GM18507 (cell line): Measurements from ENCODE around the gene EIF4G2.
A peak's percentile ranks its signal among the peaks of the same experiment; 100 is the strongest.

Source experiments
- DNase-seq: peaks from one replicate; pipeline ENCODE4 v3.0.0; 2011; ENCODE audit warnings: low read depth; ENCODE audit not compliant: insufficient read length; ENCODE audit errors: extremely low spot score
- FAIRE-seq: peaks from 2 replicates; lab custom pipeline; 2011; peaks lifted over from hg19 to GRCh38; lab: Jason Lieb, UNC

The EIF4G2 gene

DNA sequence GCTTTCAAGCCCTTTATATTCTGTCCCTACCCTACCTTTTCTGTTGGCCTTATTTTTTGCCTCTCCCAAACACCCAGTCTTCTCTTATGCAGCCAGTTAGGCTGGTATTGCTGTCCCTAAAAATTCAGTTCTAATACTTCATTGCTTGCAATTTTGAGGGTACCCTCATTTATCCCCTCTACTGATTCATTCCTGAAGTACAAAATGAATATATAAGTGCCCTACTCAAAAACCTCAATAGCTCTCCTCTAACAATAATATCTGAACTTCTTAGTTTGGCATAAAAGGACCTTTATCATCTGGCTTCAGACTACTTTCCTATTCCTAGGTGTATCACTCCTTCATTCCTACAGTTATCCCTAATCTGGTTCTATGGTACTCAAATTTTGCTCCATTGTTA, 5.2 kb upstream of the EIF4G2 start:
- DNase-seq (no peak), FAIRE-seq (no peak)

GRCh38 chr11:10809373-10810160, 841 bp upstream of the EIF4G2 start:
- DNase-seq (no peak), FAIRE-seq (peak; percentile 39)

- DNase-seq (no peak), FAIRE-seq (no peak)
These were observed 532 bp downstream of the EIF4G2 start for GRCh38 chr11:10808235-10808552.

GRCh38 chr11:10807493-10808234, 1.1 kb downstream of the EIF4G2 start:
- no peak for DNase-seq
- no peak for FAIRE-seq

DNA sequence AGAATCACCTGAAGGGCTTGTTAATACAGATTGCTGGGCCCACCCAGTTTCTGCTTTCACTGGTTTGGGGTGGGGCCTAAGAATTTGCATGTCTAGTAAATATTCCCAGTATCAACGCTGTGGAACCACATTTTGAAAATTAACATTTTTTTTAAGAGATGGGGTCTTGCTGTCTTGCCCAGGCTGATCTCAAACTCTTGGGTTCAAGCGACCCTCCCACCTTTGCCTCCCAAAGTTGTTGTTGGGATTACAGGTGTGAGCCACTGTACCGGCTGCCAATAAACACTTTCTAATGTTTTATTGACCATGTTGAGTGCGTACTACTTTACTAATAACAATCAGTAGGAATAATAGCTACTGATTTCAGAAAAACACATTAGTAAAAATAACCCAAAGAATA, 2.5 kb downstream of the EIF4G2 start:
- no peak for FAIRE-seq
- DNase-seq: no peak

- no peak for FAIRE-seq
- no peak for DNase-seq
These were observed 3.0 kb downstream of the EIF4G2 start for GRCh38 chr11:10805741-10806140.

GRCh38 chr11:10803676-10804075, 5.0 kb downstream of the EIF4G2 start:
- no peak for DNase-seq
- no peak for FAIRE-seq

- DNase-seq (no peak), FAIRE-seq (no peak)
These were observed 8.4 kb downstream of the EIF4G2 start for GRCh38 chr11:10800292-10800691.

- DNase-seq (no peak), FAIRE-seq (no peak)
These were observed 10.3 kb downstream of the EIF4G2 start for GRCh38 chr11:10798330-10798928.

DNA sequence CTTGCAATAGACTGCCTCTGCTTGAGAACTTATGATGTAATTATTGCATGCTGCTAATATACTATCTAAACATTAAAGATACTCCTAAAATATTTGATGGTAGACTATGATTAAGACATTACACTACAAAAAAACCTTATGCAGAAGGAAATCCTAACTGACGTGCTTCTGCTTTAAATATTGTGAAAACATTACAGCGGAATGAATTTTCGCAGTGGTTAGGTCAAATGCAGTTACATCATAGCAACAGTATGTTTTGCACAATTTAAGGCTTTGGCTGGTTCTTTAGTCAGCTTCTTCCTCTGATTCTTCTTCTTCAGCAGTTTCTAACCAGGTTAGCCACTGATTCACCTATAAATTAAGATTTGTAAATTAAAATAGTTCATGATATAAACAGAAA, 11.2 kb downstream of the EIF4G2 start:
- no peak for DNase-seq
- FAIRE-seq: no peak

DNA sequence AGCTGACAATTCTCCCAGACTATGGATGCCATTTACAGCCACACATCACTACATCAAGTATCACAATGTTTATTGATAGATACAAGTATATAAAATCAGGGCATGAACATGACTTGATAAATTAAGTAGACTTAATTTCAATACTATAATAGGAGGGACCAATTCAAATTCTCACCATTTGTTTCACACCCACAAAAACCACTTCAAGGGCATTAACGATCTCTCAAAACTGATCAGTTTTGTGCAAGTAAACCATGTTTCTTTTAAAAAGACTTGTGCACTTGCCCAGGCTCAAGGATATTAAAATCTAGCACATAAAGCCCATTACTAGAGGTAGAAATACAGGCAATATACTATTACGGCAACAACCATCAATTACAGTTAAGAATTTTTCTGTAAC, 11.7 kb downstream of the EIF4G2 start:
- FAIRE-seq (no peak), DNase-seq (no peak)

DNA sequence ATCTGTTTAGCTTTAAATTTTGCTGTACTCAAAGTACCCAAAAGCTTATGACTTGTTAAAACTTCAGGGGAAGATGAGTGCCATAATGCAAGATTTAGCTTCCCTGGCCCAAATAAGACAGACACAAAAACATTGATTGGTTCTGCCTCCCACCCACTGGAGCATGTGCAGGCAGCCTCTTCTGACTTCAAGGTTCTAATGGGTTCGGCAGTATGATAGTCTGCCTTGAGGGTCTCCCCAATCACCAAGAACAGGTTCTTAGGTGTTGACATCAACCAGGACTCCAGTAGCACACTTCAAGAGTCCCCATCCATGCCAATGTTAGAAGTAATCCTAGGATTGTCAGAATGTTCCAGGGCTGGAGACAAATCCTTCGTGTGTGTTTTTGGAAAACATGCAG, 12.5 kb downstream of the EIF4G2 start:
- no peak for FAIRE-seq
- DNase-seq: no peak

DNA sequence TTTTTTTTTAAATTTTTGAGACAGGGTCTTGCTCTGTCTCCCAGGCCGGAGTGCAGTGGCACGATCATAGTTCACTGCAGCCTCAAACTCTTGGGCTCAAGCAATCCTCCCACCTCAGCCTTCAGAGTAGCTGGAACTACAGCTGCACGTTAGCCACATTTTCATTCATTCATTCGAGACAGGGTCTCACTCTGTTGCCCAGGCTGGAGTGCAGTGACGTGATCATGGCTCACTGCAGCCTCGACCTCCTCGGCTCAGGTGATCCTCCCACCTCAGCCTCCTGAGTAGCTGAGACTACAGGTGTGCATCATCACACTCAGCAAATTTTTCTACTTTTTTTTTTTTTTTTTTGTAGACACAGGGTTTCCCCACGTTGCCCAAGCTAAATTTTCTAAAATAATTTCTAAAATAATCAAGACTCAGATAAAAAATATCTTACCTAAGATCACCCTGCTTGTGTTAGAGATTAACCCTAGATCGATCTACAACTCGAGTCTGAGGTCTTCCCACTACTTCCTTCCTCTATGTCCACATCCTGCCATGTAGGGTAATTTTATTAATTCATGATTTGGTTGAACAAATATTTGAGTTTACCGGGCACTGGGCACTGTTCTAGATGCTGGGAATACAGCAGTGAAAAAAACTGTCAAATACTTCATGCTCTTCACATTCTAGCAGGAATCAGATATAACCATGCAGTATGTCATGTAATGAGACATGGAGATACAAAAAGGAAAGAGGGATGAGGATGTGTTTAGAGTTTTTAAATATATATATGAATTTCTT, 15.1 kb downstream of the EIF4G2 start:
- FAIRE-seq: no peak
- no peak for DNase-seq

- peak; percentile 72 for DNase-seq
These were observed 16.2 kb downstream of the EIF4G2 start for GRCh38 chr11:10792385-10793068.

GRCh38 chr11:10786451-10786850, 22.3 kb downstream of the EIF4G2 start:
- DNase-seq: no peak
- FAIRE-seq: no peak

More at GRCh38 chr11:10792385-10793068, 16.2 kb downstream of the EIF4G2 start:
- FAIRE-seq: peak; percentile 82

DNA sequence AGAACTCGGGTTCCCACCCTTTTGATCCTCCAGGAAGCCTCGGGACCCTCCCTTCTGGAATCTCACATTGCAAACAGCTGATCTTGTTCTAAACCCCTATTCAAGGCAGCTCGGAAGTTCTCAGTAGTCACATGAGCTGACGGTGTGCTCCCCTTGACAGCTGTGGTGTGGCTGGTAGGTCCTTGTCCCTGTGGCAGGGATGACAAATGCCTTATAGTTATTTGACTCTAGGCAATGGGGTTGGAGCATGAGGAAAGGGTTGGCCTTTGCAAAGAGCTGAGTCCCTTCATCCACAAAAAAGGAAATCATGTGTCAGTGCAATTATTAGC, 23.6 kb downstream of the EIF4G2 start:
- FAIRE-seq (no peak), DNase-seq (no peak)

DNA sequence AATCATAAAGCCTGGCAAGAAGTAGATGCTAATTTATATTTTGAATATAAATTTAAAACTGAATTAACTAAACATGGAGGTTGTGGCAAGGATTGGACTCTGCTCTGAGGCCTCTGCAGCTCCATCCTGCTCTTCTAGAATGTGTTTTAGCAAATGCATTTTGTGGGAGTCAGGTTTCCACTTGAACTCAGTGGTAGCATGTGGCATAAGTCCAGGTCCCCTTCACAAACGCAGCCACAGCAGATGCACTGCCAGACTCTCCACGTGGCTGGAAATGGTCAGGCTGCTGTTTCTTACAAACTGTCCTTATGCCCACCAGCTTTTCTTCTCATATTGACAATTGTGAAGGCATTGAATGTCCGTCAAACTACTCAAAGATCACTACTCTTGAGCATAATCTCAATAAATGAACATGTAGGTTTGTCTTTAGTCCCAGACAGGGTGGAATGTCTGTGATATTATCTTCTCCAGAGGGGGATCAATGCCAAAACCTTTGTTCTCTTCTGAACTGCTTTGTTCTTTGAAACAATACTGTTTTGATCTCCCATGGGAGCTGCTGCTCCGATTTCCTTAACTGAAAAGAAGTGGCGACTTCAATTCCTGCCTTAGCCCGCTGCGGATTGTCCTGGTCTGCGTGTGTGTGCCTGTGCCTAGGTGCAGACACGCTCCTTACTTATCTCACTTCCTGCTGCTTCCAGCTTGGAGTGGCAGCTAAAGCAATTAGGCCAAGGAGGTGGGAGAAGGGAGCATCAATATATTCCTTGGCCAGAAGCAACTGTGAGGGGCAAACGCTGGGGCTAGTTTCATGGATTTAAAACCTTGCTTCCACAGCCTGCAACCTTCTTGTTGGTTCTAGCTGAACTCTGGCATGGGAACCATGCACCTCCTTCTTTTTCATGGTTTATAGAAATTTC, 24.2 kb downstream of the EIF4G2 start:
- FAIRE-seq (no peak), DNase-seq (no peak)

DNA sequence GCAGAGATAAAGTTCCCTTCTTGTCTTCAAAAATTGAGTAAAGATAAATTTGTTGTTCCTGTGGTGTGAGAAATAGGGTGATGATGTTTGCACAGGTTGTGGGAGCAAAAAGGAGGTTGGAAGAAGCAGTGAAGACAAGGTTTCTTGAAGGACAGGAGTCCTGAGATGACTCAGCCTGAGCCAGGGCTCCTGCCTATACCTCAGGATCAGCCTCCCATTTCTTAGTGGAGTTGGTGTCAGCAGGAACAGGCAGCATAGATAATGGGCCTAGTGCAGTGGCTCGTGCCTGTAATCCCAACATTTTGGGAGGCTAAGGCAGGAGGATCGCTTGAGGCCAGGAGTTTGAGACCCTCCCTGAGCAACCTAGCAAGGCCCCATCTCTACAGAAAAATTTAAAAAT, 28.7 kb downstream of the EIF4G2 start:
- DNase-seq (no peak), FAIRE-seq (no peak)

DNA sequence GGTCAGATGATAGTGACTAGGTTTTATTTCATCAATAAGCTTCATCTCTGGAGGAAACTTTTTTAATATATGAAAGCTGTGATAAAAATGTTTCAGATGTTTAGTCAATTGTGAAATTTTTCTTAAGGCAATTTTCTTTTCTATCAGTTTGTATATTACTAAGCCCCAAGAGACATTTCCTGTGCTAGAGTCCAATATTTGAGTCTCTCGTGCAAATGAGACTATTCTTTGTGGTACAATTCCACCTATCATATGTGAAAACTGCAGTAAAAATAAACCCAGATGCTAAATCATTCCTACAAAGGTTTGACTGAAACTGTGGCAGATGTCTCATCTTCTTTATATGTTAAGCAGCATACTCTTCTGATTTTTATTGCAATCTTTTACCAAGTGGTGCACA, 29.6 kb downstream of the EIF4G2 start:
- DNase-seq (no peak), FAIRE-seq (no peak)
